Epithelial cell of esophagus (primary cell): ENCODE results near the gene OLFM2.

Experiments
- DNase-seq: peaks from one replicate; pipeline ENCODE4 v3.0.0; 2010; ENCODE audit warnings: low read depth
- H3K4me3 ChIP-seq: 2 replicates; pipeline ENCODE4 v1.5.1; 2011; ENCODE audit warnings: mild to moderate bottlenecking, low read length, control low read depth
- CTCF ChIP-seq: IDR thresholded peaks from 2 replicates; pipeline ENCODE4 v1.5.1; 2011; ENCODE audit warnings: low read depth, mild to moderate bottlenecking, low read length, control low read depth, inconsistent platforms; ENCODE audit not compliant: insufficient read depth; ENCODE audit errors: missing control alignments

OLFM2 gene

GRCh38 chr19:9891609-9892373, 44.5 kb downstream of the OLFM2 start:
- TF ChIP-seq CTCF, result no peak
- DNase-seq, result no peak
- no peak overlapping the region for H3K4me3 ChIP-seq

GRCh38 chr19:9885077-9885552, 51.2 kb downstream of the OLFM2 start:
- DNase-seq, result no peak
- TF ChIP-seq CTCF, result no peak
- H3K4me3 ChIP-seq, result no peak overlapping the region

DNA sequence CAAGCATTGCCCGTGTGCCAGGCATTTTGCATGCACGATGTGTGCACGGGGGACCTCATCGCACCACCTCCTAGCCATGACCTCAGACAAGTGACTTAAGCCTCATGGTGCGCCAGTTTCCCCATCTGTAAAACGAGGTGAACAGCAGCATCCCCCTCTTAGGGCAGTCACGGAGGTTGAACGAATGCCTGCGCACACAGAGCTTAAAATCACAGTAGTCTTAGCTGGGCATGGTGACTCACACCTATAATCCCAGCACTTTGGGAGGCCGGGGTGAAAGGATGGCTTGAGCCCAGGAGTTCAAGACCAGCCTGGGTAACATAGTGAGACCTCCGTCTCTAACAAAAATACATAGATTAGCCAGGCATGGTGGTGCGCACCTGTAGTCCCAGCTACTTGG, 52.6 kb downstream of the OLFM2 start:
- TF ChIP-seq CTCF, result no peak
- H3K4me3 ChIP-seq, result no peak overlapping the region
- no peak for DNase-seq

GRCh38 chr19:9883231-9883758, 53.0 kb downstream of the OLFM2 start:
- DNase-seq, result peak; percentile 54
- no peak overlapping the region for H3K4me3 ChIP-seq
- TF ChIP-seq CTCF, result no peak

DNA sequence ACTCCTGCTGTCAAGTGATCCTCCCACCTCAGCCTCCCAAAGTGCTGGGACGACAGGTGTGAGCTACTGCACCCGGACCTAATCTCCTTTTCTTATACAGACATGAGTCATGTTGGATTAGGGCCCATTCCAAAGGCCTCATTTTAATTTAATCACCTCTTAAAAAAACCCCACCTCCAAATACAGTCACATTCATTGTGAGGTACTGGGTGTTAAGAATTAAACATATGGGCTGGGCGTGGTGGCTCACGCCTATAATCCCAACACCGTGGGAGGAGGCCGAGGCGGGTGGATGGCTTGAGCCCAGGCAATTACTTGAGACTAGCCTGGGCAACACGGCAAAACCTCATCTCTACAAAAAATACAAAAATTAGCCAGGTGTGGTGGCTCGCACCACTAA, 54.6 kb downstream of the OLFM2 start:
- TF ChIP-seq CTCF, result no peak
- H3K4me3 ChIP-seq, result no peak overlapping the region
- peak; percentile 57 for DNase-seq

- no peak overlapping the region for H3K4me3 ChIP-seq
- no peak for TF ChIP-seq CTCF
- DNase-seq, result no peak
Observed at GRCh38 chr19:9878511-9879196, 57.7 kb downstream of the OLFM2 start.
